ENCODE measurements around the gene ASAP2. TPM values are rescaled to one million over a fixed set of nuclear protein-coding genes. Genes with fewer than 3 reads are reported as not detected.

ASAP2 gene
- total RNA-seq, 1 donor from 2014 or later, result 0.23 TPM

GRCh38 chr2:9179572-9180201, 26.9 kb upstream of the ASAP2 start:
- intact Hi-C loops (cut with micrococcal nuclease), result no loop called here

- intact Hi-C loops (cut with micrococcal nuclease), result no loop called here
Measured at GRCh38 chr2:9184361-9184760, 22.3 kb upstream of the ASAP2 start.

GRCh38 chr2:9187620-9188214, 18.9 kb upstream of the ASAP2 start:
- intact Hi-C loops (cut with micrococcal nuclease), result no loop called here

GRCh38 chr2:9188823-9189222, 17.8 kb upstream of the ASAP2 start:
- intact Hi-C loops (cut with micrococcal nuclease), result no loop called here

GRCh38 chr2:9189901-9190300, 16.7 kb upstream of the ASAP2 start:
- intact Hi-C loops (cut with micrococcal nuclease), result no loop called here

- intact Hi-C loops (cut with micrococcal nuclease), result no loop called here
Measured at GRCh38 chr2:9191041-9191481, 15.6 kb upstream of the ASAP2 start.

GRCh38 chr2:9192712-9193111, 13.9 kb upstream of the ASAP2 start:
- intact Hi-C loops (cut with micrococcal nuclease), result no loop called here

GRCh38 chr2:9194352-9194751, 12.3 kb upstream of the ASAP2 start:
- intact Hi-C loops (cut with micrococcal nuclease), result no loop called here

GRCh38 chr2:9196637-9197036, 10.0 kb upstream of the ASAP2 start:
- intact Hi-C loops (cut with micrococcal nuclease), result no loop called here

GRCh38 chr2:9197916-9198315, 8.7 kb upstream of the ASAP2 start:
- intact Hi-C loops (cut with micrococcal nuclease), result no loop called here

GRCh38 chr2:9199716-9200632, 6.6 kb upstream of the ASAP2 start:
- intact Hi-C loops (cut with micrococcal nuclease), result no loop called here

- intact Hi-C loops (cut with micrococcal nuclease), result no loop called here
Measured at GRCh38 chr2:9200633-9201015, 6.0 kb upstream of the ASAP2 start.

- intact Hi-C loops (cut with micrococcal nuclease), result no loop called here
Measured at GRCh38 chr2:9201185-9201891, 5.3 kb upstream of the ASAP2 start.

GRCh38 chr2:9203006-9203405, 3.6 kb upstream of the ASAP2 start:
- intact Hi-C loops (cut with micrococcal nuclease), result no loop called here

GRCh38 chr2:9203876-9204275, 2.7 kb upstream of the ASAP2 start:
- intact Hi-C loops (cut with micrococcal nuclease), result no loop called here

- intact Hi-C loops (cut with micrococcal nuclease), result loop anchor here (5.0 kb wide), 1 partner anchor 217 kb away; the partner anchor contains the start of genes CPSF3 and ITGB1BP1
Measured at GRCh38 chr2:9204939-9205338, 1.7 kb upstream of the ASAP2 start.

- intact Hi-C loops (cut with micrococcal nuclease), result loop anchor here (5.0 kb wide), 1 partner anchor 217 kb away; the partner anchor contains the start of genes CPSF3 and ITGB1BP1
Measured at GRCh38 chr2:9205486-9205885, 1.1 kb upstream of the ASAP2 start.

GRCh38 chr2:9206991-9207640, 504 bp downstream of the ASAP2 start:
- intact Hi-C loops (cut with micrococcal nuclease), result loop anchor here (5.0 kb wide), 1 partner anchor 215 kb away; the partner anchor contains the start of genes CPSF3 and ITGB1BP1

- intact Hi-C loops (cut with micrococcal nuclease), result loop anchor here (5.0 kb wide), 1 partner anchor 215 kb away; the partner anchor contains the start of genes CPSF3 and ITGB1BP1
Measured at GRCh38 chr2:9207641-9208311, 1.2 kb downstream of the ASAP2 start.

- intact Hi-C loops (cut with micrococcal nuclease), result loop anchor here (5.0 kb wide), 1 partner anchor 213 kb away; the partner anchor contains the start of genes CPSF3 and ITGB1BP1
Measured at GRCh38 chr2:9208875-9209274, 2.3 kb downstream of the ASAP2 start.
